NT2/D1 (cell line): ENCODE data around the gene FREY1.
"Not testable (repeated sequence)": the region's sequence is repeated elsewhere in the genome, so short reads cannot be mapped to it uniquely, and the experiment has no call there.

Experiments
- DNase-seq: peaks from one replicate; pipeline ENCODE4 v3.0.0-alpha.2; 2011; ENCODE audit warnings: low read depth, low spot score
- H3K27me3 ChIP-seq: 2 replicates; pipeline ENCODE4 v1.6.0; 2011; ENCODE audit warnings: mild to moderate bottlenecking; ENCODE audit not compliant: insufficient read length, insufficient read depth
- H3K36me3 ChIP-seq: 2 replicates; pipeline ENCODE4 v1.6.1; 2011; ENCODE audit warnings: mild to moderate bottlenecking, low read length, mixed read lengths; ENCODE audit not compliant: insufficient read depth, insufficient read length
- H3K4me1 ChIP-seq: 2 replicates; pipeline ENCODE4 v1.5.1; 2011; ENCODE audit not compliant: insufficient read depth, insufficient read length
- H3K4me3 ChIP-seq: 2 replicates; pipeline ENCODE4 v1.5.1; 2011; ENCODE audit warnings: low read depth; ENCODE audit not compliant: insufficient read length
- H3K9ac ChIP-seq: 2 replicates; pipeline ENCODE4 v1.6.0; 2011; ENCODE audit warnings: low read depth; ENCODE audit not compliant: insufficient read length
- H3K9me3 ChIP-seq: 2 replicates; pipeline ENCODE4 v1.5.1; 2011; ENCODE audit warnings: mild to moderate bottlenecking, low read length; ENCODE audit not compliant: insufficient read depth
- SUZ12 ChIP-seq: IDR thresholded peaks from 2 replicates; pipeline ENCODE4 v1.6.1; 2011; ENCODE audit not compliant: insufficient read length, insufficient read depth; ENCODE audit errors: extremely low read depth
- YY1 ChIP-seq: IDR thresholded peaks from 2 replicates; pipeline ENCODE4 v1.6.1; 2011; ENCODE audit not compliant: insufficient read length, insufficient read depth
- ZNF274 ChIP-seq: IDR thresholded peaks from 2 replicates; pipeline ENCODE4 v1.6.1; 2011; ENCODE audit warnings: mild to moderate bottlenecking, low read depth, low read length

Gene FREY1

GRCh38 chr11:45900916-45901617 lies 6.0 kb downstream of the FREY1 start:
- H3K9ac ChIP-seq = peak overlapping the region; percentile 90
- H3K36me3 ChIP-seq = peaks cover 30% of the 10 kb centered on the region
- H3K9me3 ChIP-seq = no peaks in the 10 kb centered on the region
- no peak for TF ChIP-seq YY1
- DNase-seq = no peak
- H3K27me3 ChIP-seq = peaks cover 19% of the 10 kb centered on the region
- peak overlapping the region; percentile 85 for H3K4me3 ChIP-seq
- H3K4me1 ChIP-seq = peaks cover 35% of the 10 kb centered on the region

GRCh38 chr11:45900175-45900800 lies 6.8 kb downstream of the FREY1 start:
- H3K9me3 ChIP-seq, DNase-seq: not testable (repeated sequence)
- Histone ChIP-seq H3K9ac (peak overlapping the region; percentile 90), H3K27me3 (peaks cover 19% of the 10 kb centered on the region), H3K4me3 (peak overlapping the region; percentile 85), H3K36me3 (peaks cover 30% of the 10 kb centered on the region), H3K4me1 (peaks cover 41% of the 10 kb centered on the region)

- DNase-seq = peak; percentile 95
- TF ChIP-seq ZNF274 (no peak), YY1 (no peak), SUZ12 (no peak)
- Histone ChIP-seq H3K36me3 (peaks cover 23% of the 10 kb centered on the region), H3K9ac (peak overlapping the region; percentile 74), H3K4me1 (peaks cover 45% of the 10 kb centered on the region), H3K4me3 (peak overlapping the region; percentile 40), H3K27me3 (peaks cover 19% of the 10 kb centered on the region), H3K9me3 (no peaks in the 10 kb centered on the region)
Observed at GRCh38 chr11:45899448-45900174, 7.5 kb downstream of the FREY1 start.

GRCh38 chr11:45899086-45899447 lies 8.0 kb downstream of the FREY1 start:
- H3K4me1 ChIP-seq = peaks cover 49% of the 10 kb centered on the region
- H3K9me3 ChIP-seq = no peaks in the 10 kb centered on the region
- H3K9ac ChIP-seq = no peak overlapping the region
- no peak overlapping the region for H3K4me3 ChIP-seq
- DNase-seq = no peak
- peaks cover 19% of the 10 kb centered on the region for H3K27me3 ChIP-seq
- TF ChIP-seq SUZ12 (no peak), ZNF274 (no peak), YY1 (no peak)
- peaks cover 17% of the 10 kb centered on the region for H3K36me3 ChIP-seq

GRCh38 chr11:45897556-45897955 lies 9.5 kb downstream of the FREY1 start:
- H3K4me1 ChIP-seq = peaks cover 54% of the 10 kb centered on the region
- H3K4me3 ChIP-seq = no peak overlapping the region
- peaks cover 19% of the 10 kb centered on the region for H3K27me3 ChIP-seq
- TF ChIP-seq SUZ12 (no peak), ZNF274 (no peak), YY1 (no peak)
- H3K36me3 ChIP-seq = peaks cover 2% of the 10 kb centered on the region
- no peak overlapping the region for H3K9ac ChIP-seq
- H3K9me3 ChIP-seq = no peaks in the 10 kb centered on the region
- DNase-seq = no peak

GRCh38 chr11:45896422-45896984 lies 10.6 kb downstream of the FREY1 start:
- Histone ChIP-seq H3K27me3 (peaks cover 19% of the 10 kb centered on the region), H3K4me3 (no peak overlapping the region), H3K36me3 (no peaks in the 10 kb centered on the region), H3K9me3 (no peaks in the 10 kb centered on the region), H3K9ac (peak overlapping the region; percentile 39), H3K4me1 (peaks cover 48% of the 10 kb centered on the region)
- DNase-seq = peak; percentile 76
- no peak for TF ChIP-seq SUZ12
- TF ChIP-seq ZNF274 = no peak
- no peak for TF ChIP-seq YY1

- DNase-seq = no peak
- H3K4me3 ChIP-seq = no peak overlapping the region
- H3K27me3 ChIP-seq = peaks cover 15% of the 10 kb centered on the region
Observed at GRCh38 chr11:45895553-45896259, 11.4 kb downstream of the FREY1 start.

More at GRCh38 chr11:45895553-45896259, 11.4 kb downstream of the FREY1 start:
- H3K4me1 ChIP-seq = peaks cover 41% of the 10 kb centered on the region
- no peaks in the 10 kb centered on the region for H3K36me3 ChIP-seq
- peak overlapping the region; percentile 39 for H3K9ac ChIP-seq
- TF ChIP-seq ZNF274 (no peak), YY1 (no peak), SUZ12 (no peak)
- H3K9me3 ChIP-seq = no peaks in the 10 kb centered on the region
